ENCODE measurements around the gene ZSWIM4. TPM values are rescaled to one million over a fixed set of nuclear protein-coding genes. Genes with fewer than 3 reads are reported as not detected.

The ZSWIM4 gene
- total and polyA plus RNA-seq, 10 of the 15 experiments (the other 5 are each of a cell fraction or from before 2014, with no cell fraction given): 0.73 to 11.1 (median 1.8) TPM; not detected in 2

DNA sequence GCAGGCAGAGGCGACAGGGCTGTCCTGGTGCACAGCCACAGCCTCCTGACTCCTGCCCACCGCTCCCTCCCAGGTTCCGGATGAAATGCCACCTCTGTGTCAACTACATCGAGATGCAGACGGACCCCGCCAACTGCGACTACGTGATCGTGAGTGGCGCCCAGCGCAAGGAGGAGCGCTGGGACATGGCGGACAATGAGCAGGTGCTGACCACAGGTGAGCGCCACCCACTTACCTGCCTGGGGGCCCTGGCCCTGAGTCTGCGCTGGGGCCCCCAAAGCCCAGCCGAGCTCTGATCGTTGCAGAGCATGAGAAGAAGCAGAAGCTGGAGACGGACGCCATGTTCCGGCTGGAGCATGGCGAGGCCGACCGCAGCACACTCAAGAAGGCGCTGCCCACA, 36.4 kb upstream of the ZSWIM4 start:
- RAD21 ChIA-PET (ENCODE audit: unreplicated experiment): no interaction called here
- in situ Hi-C loops (cut with MboI) (no loop called here), intact Hi-C loops (cut with micrococcal nuclease; ENCODE audit: unreplicated experiment) (no loop called here)
- no peaks in the 10 kb centered on the region for H4K20me1 ChIP-seq (ENCODE audit: control insufficient read depth, insufficient read depth)
- H3K27ac ChIP-seq (ENCODE audit: control insufficient read depth, insufficient read depth): no peak overlapping the region
- POLR2A ChIA-PET: no interaction called here
- ATAC-seq (no peak), FAIRE-seq (no peak), DNase-seq (ENCODE audit: low read depth, low spot score) (no peak)
- H3K27me3 ChIP-seq (replicated peaks in 1 of 2; ENCODE audit: control insufficient read depth in 2 of 2, insufficient read depth in 2 of 2, low read length in 1 of 2): no peaks in the 10 kb centered on the region
- peaks cover under 1% of the 10 kb centered on the region; the same call in 1 of the 2 replicates for H3K79me2 ChIP-seq (ENCODE audit: control insufficient read depth, insufficient read depth, low read length)
- BruUV-seq (replicated peaks): no TSS peak
- H3K9me3 ChIP-seq (replicated peaks; ENCODE audit: control insufficient read depth, insufficient read depth, low read length): no peaks in the 10 kb centered on the region
- H3K4me3 ChIP-seq: no peak overlapping the region
- over 99% methylated on average over 24 of the region's 24 CpGs for WGBS (ENCODE audit: insufficient coverage, insufficient replicate concordance, low lambda C conversion rate, missing lambda C conversion rate)
- H3K36me3 ChIP-seq (ENCODE audit: control insufficient read depth in 2 of 2, insufficient read depth in 2 of 2, low read length in 1 of 2): peaks cover 12 to 21% of the 10 kb centered on the region in 2 experiments
- SMC1A ChIA-PET (ENCODE audit: uncharacterized antibody, unreplicated experiment): no interaction called here
- H2AFZ ChIP-seq (ENCODE audit: control insufficient read depth, low read depth, low read length): no peak overlapping the region
- no peaks in the 10 kb centered on the region for H3K4me1 ChIP-seq (ENCODE audit: control insufficient read depth, insufficient read depth, low read length)
- H3K9ac ChIP-seq (ENCODE audit: control insufficient read depth, insufficient read depth, low read length): no peak overlapping the region
- CTCF ChIA-PET: no interaction called here
- H3K4me2 ChIP-seq (ENCODE audit: control insufficient read depth, insufficient read depth): no peak overlapping the region
- TF ChIP-seq BCL11A (IDR thresholded peaks at IDR 0.05; ENCODE audit: low read depth, low read length) (no peak), NFXL1 (IDR thresholded peaks at IDR 0.05; ENCODE audit: borderline replicate concordance) (no peak), NR2C1 (IDR thresholded peaks at IDR 0.05) (no peak), CBFB (IDR thresholded peaks at IDR 0.05; ENCODE audit: low read depth) (no peak), ETV6 (conservative IDR thresholded peaks at IDR 0.05 in 1 of 2, IDR thresholded peaks at IDR 0.05 in 1 of 2; ENCODE audit: borderline replicate concordance in 1 of 2, low read depth in 1 of 2) (no peak), BMI1 (IDR thresholded peaks at IDR 0.05; ENCODE audit: borderline replicate concordance) (no peak), YY1 (IDR thresholded peaks at IDR 0.05; ENCODE audit: low read depth, low read length) (no peak), HDAC6 (IDR thresholded peaks at IDR 0.05; ENCODE audit: unreplicated experiment) (no peak), SMC3 (IDR thresholded peaks at IDR 0.05; ENCODE audit: borderline replicate concordance, low read length) (no peak), SKIL (IDR thresholded peaks at IDR 0.05; ENCODE audit: low read depth, poor library complexity, severe bottlenecking) (no peak), ASH2L (IDR thresholded peaks at IDR 0.05; ENCODE audit: borderline replicate concordance, low read depth) (no peak), TBL1XR1 (IDR thresholded peaks at IDR 0.05; ENCODE audit: low read depth, low read length) (no peak), CBX3 (IDR thresholded peaks at IDR 0.05; ENCODE audit: borderline replicate concordance, low read depth) (no peak), EP300 (IDR thresholded peaks at IDR 0.05; ENCODE audit: borderline replicate concordance in 1 of 2, control insufficient read depth in 1 of 2, low read depth in 2 of 2, low read length in 2 of 2) (no peak)
- TF ChIP-seq, protein P1, sequence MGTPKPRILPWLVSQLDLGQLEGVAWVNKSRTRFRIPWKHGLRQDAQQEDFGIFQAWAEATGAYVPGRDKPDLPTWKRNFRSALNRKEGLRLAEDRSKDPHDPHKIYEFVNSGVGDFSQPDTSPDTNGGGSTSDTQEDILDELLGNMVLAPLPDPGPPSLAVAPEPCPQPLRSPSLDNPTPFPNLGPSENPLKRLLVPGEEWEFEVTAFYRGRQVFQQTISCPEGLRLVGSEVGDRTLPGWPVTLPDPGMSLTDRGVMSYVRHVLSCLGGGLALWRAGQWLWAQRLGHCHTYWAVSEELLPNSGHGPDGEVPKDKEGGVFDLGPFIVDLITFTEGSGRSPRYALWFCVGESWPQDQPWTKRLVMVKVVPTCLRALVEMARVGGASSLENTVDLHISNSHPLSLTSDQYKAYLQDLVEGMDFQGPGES (IDR thresholded peaks at IDR 0.05): no peak
- TF ChIP-seq, protein P2, sequence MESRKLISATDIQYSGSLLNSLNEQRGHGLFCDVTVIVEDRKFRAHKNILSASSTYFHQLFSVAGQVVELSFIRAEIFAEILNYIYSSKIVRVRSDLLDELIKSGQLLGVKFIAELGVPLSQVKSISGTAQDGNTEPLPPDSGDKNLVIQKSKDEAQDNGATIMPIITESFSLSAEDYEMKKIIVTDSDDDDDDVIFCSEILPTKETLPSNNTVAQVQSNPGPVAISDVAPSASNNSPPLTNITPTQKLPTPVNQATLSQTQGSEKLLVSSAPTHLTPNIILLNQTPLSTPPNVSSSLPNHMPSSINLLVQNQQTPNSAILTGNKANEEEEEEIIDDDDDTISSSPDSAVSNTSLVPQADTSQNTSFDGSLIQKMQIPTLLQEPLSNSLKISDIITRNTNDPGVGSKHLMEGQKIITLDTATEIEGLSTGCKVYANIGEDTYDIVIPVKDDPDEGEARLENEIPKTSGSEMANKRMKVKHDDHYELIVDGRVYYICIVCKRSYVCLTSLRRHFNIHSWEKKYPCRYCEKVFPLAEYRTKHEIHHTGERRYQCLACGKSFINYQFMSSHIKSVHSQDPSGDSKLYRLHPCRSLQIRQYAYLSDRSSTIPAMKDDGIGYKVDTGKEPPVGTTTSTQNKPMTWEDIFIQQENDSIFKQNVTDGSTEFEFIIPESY (IDR thresholded peaks at IDR 0.05): no peak
- TF ChIP-seq, protein P3, sequence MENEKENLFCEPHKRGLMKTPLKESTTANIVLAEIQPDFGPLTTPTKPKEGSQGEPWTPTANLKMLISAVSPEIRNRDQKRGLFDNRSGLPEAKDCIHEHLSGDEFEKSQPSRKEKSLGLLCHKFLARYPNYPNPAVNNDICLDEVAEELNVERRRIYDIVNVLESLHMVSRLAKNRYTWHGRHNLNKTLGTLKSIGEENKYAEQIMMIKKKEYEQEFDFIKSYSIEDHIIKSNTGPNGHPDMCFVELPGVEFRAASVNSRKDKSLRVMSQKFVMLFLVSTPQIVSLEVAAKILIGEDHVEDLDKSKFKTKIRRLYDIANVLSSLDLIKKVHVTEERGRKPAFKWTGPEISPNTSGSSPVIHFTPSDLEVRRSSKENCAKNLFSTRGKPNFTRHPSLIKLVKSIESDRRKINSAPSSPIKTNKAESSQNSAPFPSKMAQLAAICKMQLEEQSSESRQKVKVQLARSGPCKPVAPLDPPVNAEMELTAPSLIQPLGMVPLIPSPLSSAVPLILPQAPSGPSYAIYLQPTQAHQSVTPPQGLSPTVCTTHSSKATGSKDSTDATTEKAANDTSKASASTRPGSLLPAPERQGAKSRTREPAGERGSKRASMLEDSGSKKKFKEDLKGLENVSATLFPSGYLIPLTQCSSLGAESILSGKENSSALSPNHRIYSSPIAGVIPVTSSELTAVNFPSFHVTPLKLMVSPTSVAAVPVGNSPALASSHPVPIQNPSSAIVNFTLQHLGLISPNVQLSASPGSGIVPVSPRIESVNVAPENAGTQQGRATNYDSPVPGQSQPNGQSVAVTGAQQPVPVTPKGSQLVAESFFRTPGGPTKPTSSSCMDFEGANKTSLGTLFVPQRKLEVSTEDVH (IDR thresholded peaks at IDR 0.05; ENCODE audit: low read depth, partially characterized antibody): no peak

Measured in GM12878 (cell line).